Measurements from ENCODE around the gene GRIK2.

GRIK2 gene

GRCh38 chr6:101784094-101784493 is 390.6 kb downstream of the GRIK2 start:
- no peak for DNase-seq (ENCODE audit: low read depth)

GRCh38 chr6:101799531-101799930 is 406.0 kb downstream of the GRIK2 start:
- DNase-seq (ENCODE audit: low read depth) = no peak

- DNase-seq (ENCODE audit: low read depth) = no peak
Observed at GRCh38 chr6:101800598-101800997, 407.1 kb downstream of the GRIK2 start.

GRCh38 chr6:101803136-101803535 is 409.6 kb downstream of the GRIK2 start:
- no peak for DNase-seq (ENCODE audit: low read depth)

GRCh38 chr6:101806241-101806640 is 412.7 kb downstream of the GRIK2 start:
- no peak for DNase-seq (ENCODE audit: low read depth)

- no peak for DNase-seq (ENCODE audit: low read depth)
Observed at GRCh38 chr6:101811108-101811507, 417.6 kb downstream of the GRIK2 start.

- DNase-seq (ENCODE audit: low read depth) = no peak
Observed at GRCh38 chr6:101816716-101817115, 423.2 kb downstream of the GRIK2 start.

- no peak for DNase-seq (ENCODE audit: low read depth)
Observed at GRCh38 chr6:101818051-101818450, 424.5 kb downstream of the GRIK2 start.

- DNase-seq (ENCODE audit: low read depth) = no peak
Observed at GRCh38 chr6:101824551-101825345, 431.2 kb downstream of the GRIK2 start.

- no peak for DNase-seq (ENCODE audit: low read depth)
Observed at GRCh38 chr6:101826269-101826668, 432.8 kb downstream of the GRIK2 start.

- no peak for DNase-seq (ENCODE audit: low read depth)
Observed at GRCh38 chr6:101826678-101827077, 433.2 kb downstream of the GRIK2 start.

GRCh38 chr6:101830501-101831031 is 437.1 kb downstream of the GRIK2 start:
- no peak for DNase-seq (ENCODE audit: low read depth)

- no peak for DNase-seq (ENCODE audit: low read depth)
Observed at GRCh38 chr6:101832371-101832770, 438.9 kb downstream of the GRIK2 start.

GRCh38 chr6:101840100-101840499 is 446.6 kb downstream of the GRIK2 start:
- DNase-seq (ENCODE audit: low read depth) = no peak

- no peak for DNase-seq (ENCODE audit: low read depth)
Observed at GRCh38 chr6:101845172-101845571, 451.7 kb downstream of the GRIK2 start.

- DNase-seq (ENCODE audit: low read depth) = no peak
Observed at GRCh38 chr6:101845621-101846020, 452.1 kb downstream of the GRIK2 start.

GRCh38 chr6:101847690-101848089 is 454.2 kb downstream of the GRIK2 start:
- no peak for DNase-seq (ENCODE audit: low read depth)

GRCh38 chr6:101851911-101852310 is 458.4 kb downstream of the GRIK2 start:
- DNase-seq (ENCODE audit: low read depth) = no peak

GRCh38 chr6:101853231-101854085 is 459.9 kb downstream of the GRIK2 start:
- no peak for DNase-seq (ENCODE audit: low read depth)

GRCh38 chr6:101876431-101876830 is 482.9 kb downstream of the GRIK2 start:
- DNase-seq (ENCODE audit: low read depth) = no peak

GRCh38 chr6:101878554-101879276 is 485.2 kb downstream of the GRIK2 start:
- DNase-seq (ENCODE audit: low read depth) = no peak

GRCh38 chr6:101879782-101880181 is 486.3 kb downstream of the GRIK2 start:
- no peak for DNase-seq (ENCODE audit: low read depth)
